ENCODE results near the gene TAB3. TPM values are rescaled to one million over a fixed set of nuclear protein-coding genes. Genes with fewer than 3 reads are reported as not detected.

Gene TAB3
- total RNA-seq, 4 donors from 2014 or later: 9.7 to 25.8 (median 19.2) TPM

- ATAC-seq: no peak
- in situ Hi-C loops (cut with MboI; ENCODE audit: low sequenced_read_pairs in 4 of 4): no loop called here
These were observed 66.3 kb downstream of the TAB3 start for GRCh38 chrX:30822764-30823163.

DNA sequence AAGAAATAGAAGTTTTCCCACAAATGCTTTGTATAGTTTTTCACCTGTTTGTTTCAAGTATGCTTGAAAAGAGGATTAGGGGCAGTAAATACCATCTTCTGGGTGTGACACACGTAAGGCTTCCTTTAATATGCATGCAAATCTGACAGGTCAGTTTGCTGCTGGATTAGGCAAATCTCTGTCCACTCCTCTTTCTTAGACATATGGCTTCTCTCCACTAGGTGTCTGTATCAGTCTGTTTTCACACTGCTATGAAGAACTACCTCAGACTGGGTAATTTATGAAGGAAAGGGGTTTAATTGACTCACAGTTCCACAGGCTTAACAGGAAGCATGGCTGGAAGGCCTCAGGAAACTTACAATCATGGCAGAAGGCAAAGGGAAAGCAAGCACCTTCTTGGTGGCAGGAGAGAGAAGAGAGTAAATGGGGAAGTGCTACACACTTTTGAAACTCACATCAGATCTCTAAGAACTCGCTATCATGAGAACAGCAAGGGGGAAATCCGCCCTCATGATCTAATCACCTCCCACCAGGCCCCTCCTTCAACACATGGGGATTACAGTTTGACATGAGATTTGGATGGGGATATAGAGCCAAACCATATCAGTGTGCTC, 66.9 kb downstream of the TAB3 start:
- H3K27me3 ChIP-seq: no peaks in the 10 kb centered on the region
- H3K27ac ChIP-seq: no peak overlapping the region
- DNase-seq: no peak
- H3K9me3 ChIP-seq: no peaks in the 10 kb centered on the region
- ATAC-seq: no peak
- no peak overlapping the region for H3K4me3 ChIP-seq
- no peaks in the 10 kb centered on the region for H3K36me3 ChIP-seq
- intact Hi-C loops (cut with DNase I; ENCODE audit: low total_unique reads): no loop called here
- in situ Hi-C loops (cut with MboI; ENCODE audit: low sequenced_read_pairs in 4 of 4): no loop called here
- H3K4me1 ChIP-seq: no peaks in the 10 kb centered on the region
- TF ChIP-seq POLR2A (IDR thresholded peaks at IDR 0.05) (no peak), CTCF (IDR thresholded peaks at IDR 0.05 in 4 of 5, conservative IDR thresholded peaks at IDR 0.05 in 1 of 5) (no peak)

More at GRCh38 chrX:30822764-30823163, 66.3 kb downstream of the TAB3 start:
- Histone ChIP-seq H3K36me3 (no peaks in the 10 kb centered on the region), H3K4me3 (no peak overlapping the region), H3K27me3 (no peaks in the 10 kb centered on the region), H3K4me1 (no peaks in the 10 kb centered on the region), H3K9me3 (no peaks in the 10 kb centered on the region), H3K27ac (no peak overlapping the region)
- intact Hi-C loops (cut with DNase I; ENCODE audit: low total_unique reads): no loop called here
- DNase-seq: no peak
- TF ChIP-seq CTCF (IDR thresholded peaks at IDR 0.05 in 4 of 5, conservative IDR thresholded peaks at IDR 0.05 in 1 of 5): no peak
- no peak for TF ChIP-seq POLR2A (IDR thresholded peaks at IDR 0.05)

DNA sequence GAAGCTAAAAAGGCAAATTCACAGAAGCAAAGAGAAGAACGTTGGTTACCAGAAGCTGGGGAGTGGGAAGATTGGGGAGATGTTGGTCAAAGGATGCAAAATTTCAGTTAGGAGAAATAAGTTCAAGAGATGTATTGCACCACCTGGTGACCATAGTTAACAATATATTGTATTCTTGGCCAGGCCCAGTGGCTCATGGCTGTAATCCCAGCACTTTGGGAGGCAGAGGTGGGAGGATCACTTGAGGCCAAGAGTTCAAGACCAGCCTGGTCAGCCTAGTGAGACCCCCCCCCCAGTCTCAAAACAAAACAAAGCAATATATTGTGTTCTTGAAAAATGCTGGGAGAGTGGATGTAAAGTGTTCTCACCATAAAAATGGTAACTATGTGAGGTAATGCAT, 67.9 kb downstream of the TAB3 start:
- Histone ChIP-seq H3K4me1 (no peaks in the 10 kb centered on the region), H3K9me3 (no peaks in the 10 kb centered on the region), H3K4me3 (no peak overlapping the region), H3K27me3 (no peaks in the 10 kb centered on the region), H3K27ac (no peak overlapping the region), H3K36me3 (no peaks in the 10 kb centered on the region)
- in situ Hi-C loops (cut with MboI; ENCODE audit: low sequenced_read_pairs in 4 of 4): no loop called here
- intact Hi-C loops (cut with DNase I; ENCODE audit: low total_unique reads): no loop called here
- no peak for TF ChIP-seq CTCF (IDR thresholded peaks at IDR 0.05 in 4 of 5, conservative IDR thresholded peaks at IDR 0.05 in 1 of 5)
- TF ChIP-seq POLR2A (IDR thresholded peaks at IDR 0.05): no peak
- DNase-seq (no peak), ATAC-seq (no peak)

- ATAC-seq: no peak
- no peak for DNase-seq
- Histone ChIP-seq H3K9me3 (no peaks in the 10 kb centered on the region), H3K4me3 (no peak overlapping the region), H3K36me3 (no peaks in the 10 kb centered on the region), H3K27ac (no peak overlapping the region), H3K4me1 (no peaks in the 10 kb centered on the region), H3K27me3 (no peaks in the 10 kb centered on the region)
- intact Hi-C loops (cut with DNase I; ENCODE audit: low total_unique reads) (no loop called here), in situ Hi-C loops (cut with MboI; ENCODE audit: low sequenced_read_pairs in 4 of 4) (no loop called here)
- TF ChIP-seq POLR2A (IDR thresholded peaks at IDR 0.05) (no peak), CTCF (IDR thresholded peaks at IDR 0.05 in 4 of 5, conservative IDR thresholded peaks at IDR 0.05 in 1 of 5) (no peak)
These were observed 70.0 kb downstream of the TAB3 start for GRCh38 chrX:30819080-30819479.

DNA sequence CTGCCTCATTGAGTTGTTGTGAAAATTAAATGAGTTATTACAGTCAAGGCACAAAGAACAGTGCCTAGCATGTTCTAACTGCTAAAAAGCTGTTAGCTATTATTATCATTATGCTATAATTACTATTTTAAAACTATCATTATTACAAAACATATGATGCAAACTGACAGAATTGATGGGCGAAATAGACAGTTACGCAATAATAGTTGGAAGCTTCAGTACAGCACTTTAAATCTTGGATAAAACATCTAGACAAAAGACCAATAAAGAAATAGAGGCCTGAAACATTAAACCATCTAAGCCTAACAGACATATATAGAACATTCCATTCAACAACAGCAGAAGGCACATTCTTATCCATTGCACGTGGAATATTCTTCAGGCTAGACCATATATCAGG, 73.0 kb downstream of the TAB3 start:
- TF ChIP-seq CTCF (IDR thresholded peaks at IDR 0.05 in 4 of 5, conservative IDR thresholded peaks at IDR 0.05 in 1 of 5): no peak
- TF ChIP-seq POLR2A (IDR thresholded peaks at IDR 0.05): no peak
- no peaks in the 10 kb centered on the region for H3K36me3 ChIP-seq
- in situ Hi-C loops (cut with MboI; ENCODE audit: low sequenced_read_pairs in 4 of 4): no loop called here
- H3K9me3 ChIP-seq: no peaks in the 10 kb centered on the region
- intact Hi-C loops (cut with DNase I; ENCODE audit: low total_unique reads): no loop called here
- no peak overlapping the region for H3K27ac ChIP-seq
- no peaks in the 10 kb centered on the region for H3K27me3 ChIP-seq
- no peaks in the 10 kb centered on the region for H3K4me1 ChIP-seq
- H3K4me3 ChIP-seq: no peak overlapping the region
- DNase-seq: no peak
- no peak for ATAC-seq

All from gastrocnemius medialis (tissue), 4 donors.